Transverse colon (tissue), 4 donors: ENCODE results near the gene ZNF462. TPM values are rescaled to one million over a fixed set of nuclear protein-coding genes. Genes with fewer than 3 reads are reported as not detected.
A peak's percentile ranks its signal among the peaks of the same experiment; 100 is the strongest.

ENCODE experiments used
- DNase-seq: peaks from one replicate; pipeline ENCODE4 v3.0.0-alpha.2; 2019
- H3K27ac ChIP-seq, 4 donors: fragments of 200-600 bp; sonication (generic); 2 replicates each; pipeline ENCODE4 v1.5.1; 2016 to 2018; ENCODE audit warnings: inconsistent platforms in 4 of 4
- H3K27me3 ChIP-seq: fragments of 200-600 bp; sonication (generic); 2 replicates; pipeline ENCODE4 v1.5.1; 2017; ENCODE audit warnings: inconsistent platforms
- H3K36me3 ChIP-seq, 4 donors: fragments of 200-600 bp; sonication (generic); 2 replicates each; pipeline ENCODE4 v1.5.1; 2017 to 2019; ENCODE audit warnings: inconsistent platforms in 4 of 4
- H3K4me1 ChIP-seq, 4 donors: fragments of 200-600 bp; sonication (generic); 2 replicates each; pipeline ENCODE4 v1.5.1; 2017 to 2020; ENCODE audit warnings: inconsistent platforms in 4 of 4
- H3K4me3 ChIP-seq, 4 donors: fragments of 200-600 bp; sonication (generic); 1 replicate in 1 of 4; 2 replicates in 3 of 4; pipeline versions ENCODE4 v1.5.1 to v1.6.1; 2017 to 2019; ENCODE audit warnings: inconsistent platforms in 4 of 4
- H3K9me3 ChIP-seq, 2 donors: fragments of 200-600 bp; sonication (generic); 2 replicates each; pipeline ENCODE4 v1.5.1; 2017 to 2019; ENCODE audit warnings: inconsistent platforms in 2 of 2
- EP300 ChIP-seq: sonication (generic); formaldehyde crosslinking; IDR thresholded peaks from one replicate; pipeline ENCODE4 v1.6.1; 2017; ENCODE audit warnings: antibody characterized with exemption, low read depth
- POLR2A ChIP-seq: fragments of 450-650 bp; IDR thresholded peaks from one replicate; pipeline ENCODE4 v1.6.1; 2016; ENCODE audit warnings: antibody characterized with exemption, mild to moderate bottlenecking, moderate library complexity
- POLR2AphosphoS5 ChIP-seq, 3 donors: sonication (generic); formaldehyde crosslinking; IDR thresholded peaks; one replicate each; pipeline ENCODE4 v1.6.1; 2016; ENCODE audit warnings: antibody characterized with exemption in 3 of 3
- WGBS, 2 donors: methylation state at CpG; one replicate each; pipeline ENCODE4 v1.1.5; 2018; ENCODE audit warnings: low coverage in 1 of 2; 5-methylcytosine and 5-hydroxymethylcytosine counted together
- in situ Hi-C, 4 donors: fragments of 200-750 bp; cut with MboI; loops; one replicate each; pipeline versions ENCODE4 v1.15.0 to v1.15.1; 2017; ENCODE audit warnings: low sequenced_read_pairs in 3 of 4, low pct_ligation_motif_present in 1 of 4, low pct_unique_long_range_greater_than_20kb in 1 of 4
- intact Hi-C: fragments of 100-400 bp; cut with DNase I; formaldehyde crosslinking; loops from one replicate; pipeline ENCODE4 v1.15.1; 2023; ENCODE audit warnings: low total_unique reads
- total RNA-seq, 4 donors: library from RNA; depleted of rRNA; stranded (reverse); fragments of >200 nt; gene quantifications; one replicate each; pipeline ENCODE4 v1.1.0, GENCODE V29; 2016
- TF ChIP-seq, protein P1 (sequence below), 5 experiments: fragments of 200-600 bp in 3 of 5; fragments of 450-650 bp in 2 of 5; sonication (generic) in 3 of 5; IDR thresholded peaks; 1 replicate in 2 of 5; 2 replicates in 3 of 5; pipeline ENCODE4 v1.5.1; 2016 to 2017; ENCODE audit warnings: antibody characterized with exemption in 5 of 5, inconsistent platforms in 3 of 5, mild to moderate bottlenecking in 2 of 5, moderate library complexity in 1 of 5

ZNF462 gene
- total RNA-seq, 4 donors from 2014 or later, result 17.5 to 28.7 (median 22.9) TPM

DNA sequence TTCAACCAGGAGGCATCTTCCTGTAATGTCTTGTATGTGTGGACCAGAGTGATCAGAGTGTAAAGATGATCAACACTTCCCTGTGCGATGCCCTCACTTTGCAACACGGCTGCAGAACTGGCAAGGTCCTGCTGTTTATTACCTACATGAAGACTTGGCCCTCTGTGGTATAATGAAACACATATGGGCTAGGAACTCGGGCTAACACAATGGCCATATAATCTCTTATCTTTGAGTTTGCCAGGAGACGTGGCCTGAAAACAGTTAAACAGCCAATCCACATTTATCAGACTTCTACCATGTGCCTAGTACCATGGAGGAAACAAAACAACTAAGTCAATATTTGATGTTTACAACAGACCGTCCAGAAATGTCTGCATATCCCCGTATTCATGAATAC, 145.5 kb downstream of the ZNF462 start:
- 40 to 61% methylated on average over 2 to 6 of the region's 6 CpGs for WGBS, 2 donors
- Histone ChIP-seq H3K27me3 (no peaks in the 10 kb centered on the region), H3K4me1 (no peaks in the 10 kb centered on the region), H3K9me3 (no peaks in the 10 kb centered on the region), H3K27ac (no peak overlapping the region), H3K4me3 (no peak overlapping the region), H3K36me3 (peaks cover 0 to 15% (median 2%) of the 10 kb centered on the region in 4 donors)
- TF ChIP-seq POLR2A (no peak), EP300 (no peak), POLR2AphosphoS5 (IDR thresholded peaks at IDR 0.05) (no peak)
- TF ChIP-seq, protein P1, sequence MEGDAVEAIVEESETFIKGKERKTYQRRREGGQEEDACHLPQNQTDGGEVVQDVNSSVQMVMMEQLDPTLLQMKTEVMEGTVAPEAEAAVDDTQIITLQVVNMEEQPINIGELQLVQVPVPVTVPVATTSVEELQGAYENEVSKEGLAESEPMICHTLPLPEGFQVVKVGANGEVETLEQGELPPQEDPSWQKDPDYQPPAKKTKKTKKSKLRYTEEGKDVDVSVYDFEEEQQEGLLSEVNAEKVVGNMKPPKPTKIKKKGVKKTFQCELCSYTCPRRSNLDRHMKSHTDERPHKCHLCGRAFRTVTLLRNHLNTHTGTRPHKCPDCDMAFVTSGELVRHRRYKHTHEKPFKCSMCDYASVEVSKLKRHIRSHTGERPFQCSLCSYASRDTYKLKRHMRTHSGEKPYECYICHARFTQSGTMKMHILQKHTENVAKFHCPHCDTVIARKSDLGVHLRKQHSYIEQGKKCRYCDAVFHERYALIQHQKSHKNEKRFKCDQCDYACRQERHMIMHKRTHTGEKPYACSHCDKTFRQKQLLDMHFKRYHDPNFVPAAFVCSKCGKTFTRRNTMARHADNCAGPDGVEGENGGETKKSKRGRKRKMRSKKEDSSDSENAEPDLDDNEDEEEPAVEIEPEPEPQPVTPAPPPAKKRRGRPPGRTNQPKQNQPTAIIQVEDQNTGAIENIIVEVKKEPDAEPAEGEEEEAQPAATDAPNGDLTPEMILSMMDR (IDR thresholded peaks at IDR 0.05), result no peak
- no peak for DNase-seq
- intact Hi-C loops (no loop called here), in situ Hi-C loops (no loop called here)

DNA sequence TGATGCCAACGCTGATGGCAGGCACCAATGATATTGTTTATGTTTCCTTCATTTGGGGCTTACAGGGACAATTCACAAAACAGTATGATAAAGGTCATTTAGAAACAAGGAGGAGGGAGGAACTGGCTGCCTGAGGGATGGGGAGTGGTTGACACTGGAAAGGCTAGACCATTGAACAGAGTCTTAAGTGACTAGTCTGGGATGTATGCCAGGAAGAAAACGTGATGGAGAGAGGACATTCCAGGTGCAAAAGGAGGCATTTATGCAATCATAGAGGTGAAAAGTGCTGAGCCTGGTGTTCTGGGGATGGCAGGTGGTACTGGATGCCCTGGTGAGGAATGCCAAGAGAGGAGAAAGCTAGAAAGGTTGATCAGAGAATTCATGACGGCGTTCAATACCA, 153.4 kb downstream of the ZNF462 start:
- intact Hi-C loops (no loop called here), in situ Hi-C loops (no loop called here)
- WGBS, 2 donors, result 58 to 73% methylated on average over 3 to 4 of the region's 4 CpGs
- no peak for DNase-seq
- Histone ChIP-seq H3K36me3 (peaks cover 0 to under 1% (median 0%) of the 10 kb centered on the region in 4 donors), H3K9me3 (peaks cover 0 to 4% of the 10 kb centered on the region in 2 donors), H3K4me3 (no peak overlapping the region), H3K27ac (no peak overlapping the region), H3K4me1 (peaks cover 0 to 10% (median 1%) of the 10 kb centered on the region in 4 donors), H3K27me3 (no peaks in the 10 kb centered on the region)
- TF ChIP-seq EP300 (no peak), POLR2AphosphoS5 (IDR thresholded peaks at IDR 0.05) (no peak), POLR2A (no peak)
- TF ChIP-seq, protein P1 (IDR thresholded peaks at IDR 0.05), result no peak

DNA sequence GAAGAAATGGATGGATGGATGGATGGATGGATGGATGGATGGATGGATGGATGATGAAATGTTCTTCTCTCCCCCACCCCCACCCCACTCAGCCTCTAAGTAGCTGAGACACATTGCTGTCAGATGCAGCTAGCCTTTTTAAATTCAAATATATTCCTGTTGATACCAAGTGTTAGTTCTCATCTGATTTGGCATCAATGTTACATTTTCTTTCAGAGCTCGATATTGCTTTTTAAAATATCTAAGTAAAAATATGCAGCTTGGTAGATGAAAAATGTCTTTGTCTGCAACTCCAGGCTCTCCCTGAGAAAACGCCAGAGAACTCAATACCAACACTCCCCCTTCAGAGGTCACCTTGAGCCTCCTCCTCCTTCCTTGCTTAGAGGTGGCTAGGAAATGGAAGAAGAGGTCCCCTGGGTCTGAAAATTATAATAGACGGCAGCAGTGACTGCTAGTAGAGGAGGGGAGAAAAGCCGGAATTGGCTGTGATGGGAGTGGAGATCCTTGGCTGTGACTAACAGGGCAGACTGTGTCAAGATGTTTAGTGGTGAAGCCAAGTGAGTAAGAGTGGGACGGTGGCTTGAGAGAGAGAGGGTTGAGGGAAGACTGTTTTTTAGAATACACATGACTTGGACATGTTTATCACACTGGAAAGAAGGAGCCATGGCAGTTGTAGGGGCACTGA, 156.0 kb downstream of the ZNF462 start:
- no peak for DNase-seq
- WGBS, 2 donors, result 64 to 79% methylated on average over 4 to 5 of the region's 5 CpGs
- Histone ChIP-seq H3K27ac (no peak overlapping the region), H3K4me1 (peaks cover 0 to 10% (median 1%) of the 10 kb centered on the region in 4 donors), H3K27me3 (no peaks in the 10 kb centered on the region), H3K4me3 (no peak overlapping the region), H3K36me3 (no peaks in the 10 kb centered on the region), H3K9me3 (peaks cover 0 to 4% of the 10 kb centered on the region in 2 donors)
- intact Hi-C loops (no loop called here), in situ Hi-C loops (no loop called here)
- TF ChIP-seq, protein P1 (IDR thresholded peaks at IDR 0.05), result no peak
- TF ChIP-seq POLR2A (no peak), POLR2AphosphoS5 (IDR thresholded peaks at IDR 0.05) (no peak)

DNA sequence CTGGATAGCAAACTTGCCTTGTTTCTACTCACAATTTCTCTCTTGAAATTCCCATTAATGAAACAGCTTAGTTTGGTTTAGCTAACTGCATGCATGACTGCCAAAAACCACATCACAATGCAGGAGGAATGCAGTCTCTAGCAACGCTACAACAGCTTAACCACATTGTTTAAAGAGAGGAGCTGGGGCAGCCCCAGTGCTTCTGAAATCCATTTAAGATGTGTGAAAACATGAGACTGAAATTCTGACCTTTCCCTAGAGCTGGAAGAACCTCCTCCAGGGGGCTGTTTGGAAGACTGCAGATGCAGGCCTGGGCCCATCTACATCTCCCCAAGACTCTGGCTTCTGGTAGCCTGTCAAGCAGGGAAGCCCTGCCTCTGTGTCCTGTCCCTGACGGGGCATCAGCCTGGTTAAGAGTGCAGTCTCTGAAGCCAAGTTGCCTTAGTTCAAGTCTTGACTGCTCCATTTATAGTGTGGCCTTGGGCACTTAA, 157.1 kb downstream of the ZNF462 start:
- Histone ChIP-seq H3K9me3 (peaks cover 0 to 4% of the 10 kb centered on the region in 2 donors), H3K36me3 (no peaks in the 10 kb centered on the region), H3K4me3 (no peak overlapping the region), H3K27me3 (no peaks in the 10 kb centered on the region), H3K4me1 (peaks cover 0 to 10% (median 1%) of the 10 kb centered on the region in 4 donors), H3K27ac (peak overlapping the region in 1 of 4 donors; percentile 36)
- no peak for DNase-seq
- TF ChIP-seq POLR2AphosphoS5 (IDR thresholded peaks at IDR 0.05), result peak in 2 of 3 donors; percentile 29 to 30
- no peak for TF ChIP-seq POLR2A
- TF ChIP-seq EP300, result no peak
- intact Hi-C loops, result no loop called here
- in situ Hi-C loops, result no loop called here
- 45% methylated on average over 2 of the region's 2 CpGs; no CpG with 5 or more reads in 1 of the 2 donors for WGBS, 2 donors
